Astrocyte (in vitro differentiated cells and primary cell): Measurements from ENCODE around the gene PALS2.

ENCODE experiments used
- EZH2 ChIP-seq: IDR thresholded peaks from 2 replicates; pipeline ENCODE4 v1.6.1; 2012; ENCODE audit warnings: mild to moderate bottlenecking, low read length, inconsistent platforms; ENCODE audit not compliant: insufficient read depth
- TF ChIP-seq, protein P1 (sequence below): IDR thresholded peaks from 2 replicates; pipeline ENCODE4 v1.5.1; 2011; ENCODE audit warnings: low read depth, mild to moderate bottlenecking, inconsistent platforms, low read length, moderate library complexity; ENCODE audit not compliant: insufficient read depth

DNA sequence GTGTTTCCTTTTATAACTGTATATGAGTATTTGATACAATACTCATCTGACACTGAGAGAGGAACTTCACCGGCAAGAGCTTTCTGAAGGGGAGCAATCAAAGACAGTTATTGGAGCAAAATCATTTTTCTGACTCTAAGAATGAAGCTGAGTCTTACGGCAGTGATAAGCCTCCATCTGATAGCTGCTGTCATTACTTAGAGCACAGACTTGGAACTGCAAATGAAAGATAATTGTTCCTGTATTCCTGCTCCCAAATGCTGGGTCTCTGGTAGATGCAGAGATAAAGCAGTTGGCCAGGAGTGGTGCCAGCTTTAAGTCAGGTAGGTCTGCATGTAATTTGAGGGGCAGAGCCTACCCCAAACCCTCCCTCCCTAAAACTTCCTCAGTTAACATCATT, 2.3 kb upstream of the PALS2 start:
- TF ChIP-seq, protein P1, sequence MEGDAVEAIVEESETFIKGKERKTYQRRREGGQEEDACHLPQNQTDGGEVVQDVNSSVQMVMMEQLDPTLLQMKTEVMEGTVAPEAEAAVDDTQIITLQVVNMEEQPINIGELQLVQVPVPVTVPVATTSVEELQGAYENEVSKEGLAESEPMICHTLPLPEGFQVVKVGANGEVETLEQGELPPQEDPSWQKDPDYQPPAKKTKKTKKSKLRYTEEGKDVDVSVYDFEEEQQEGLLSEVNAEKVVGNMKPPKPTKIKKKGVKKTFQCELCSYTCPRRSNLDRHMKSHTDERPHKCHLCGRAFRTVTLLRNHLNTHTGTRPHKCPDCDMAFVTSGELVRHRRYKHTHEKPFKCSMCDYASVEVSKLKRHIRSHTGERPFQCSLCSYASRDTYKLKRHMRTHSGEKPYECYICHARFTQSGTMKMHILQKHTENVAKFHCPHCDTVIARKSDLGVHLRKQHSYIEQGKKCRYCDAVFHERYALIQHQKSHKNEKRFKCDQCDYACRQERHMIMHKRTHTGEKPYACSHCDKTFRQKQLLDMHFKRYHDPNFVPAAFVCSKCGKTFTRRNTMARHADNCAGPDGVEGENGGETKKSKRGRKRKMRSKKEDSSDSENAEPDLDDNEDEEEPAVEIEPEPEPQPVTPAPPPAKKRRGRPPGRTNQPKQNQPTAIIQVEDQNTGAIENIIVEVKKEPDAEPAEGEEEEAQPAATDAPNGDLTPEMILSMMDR = no peak
- TF ChIP-seq EZH2 = no peak
